ENCODE results near the gene SMOC1. TPM values are rescaled to one million over a fixed set of nuclear protein-coding genes. Genes with fewer than 3 reads are reported as not detected.

The SMOC1 gene
- total RNA-seq, 8 experiments from 2014 or later = 0.18 to 18.7 (median 2.1) TPM

- ATAC-seq (replicated peaks in 6 of 8) = no peak
- Histone ChIP-seq H3K27ac (no peak overlapping the region), H3K4me1 (replicated peaks in 1 of 2) (no peaks in the 10 kb centered on the region), H3K4me3 (no peak overlapping the region)
- 21 to 95% (median 86%) methylated on average over 2 to 8 of the region's 8 CpGs; no CpG with 5 or more reads in 3 of the 10 experiments for WGBS, 10 experiments
- in situ Hi-C loops (cut with MboI; ENCODE audit: low pct_unique_long_range_greater_than_20kb in 2 of 9, low sequenced_read_pairs in 9 of 9, unreplicated experiment in 9 of 9) = loop anchor here in 5 of 9 experiments (10.0 to 25.0 kb wide), 3 partner anchors 196 to 221 kb away; no protein-coding TSS in a partner anchor
These were observed 153.9 kb downstream of the SMOC1 start for GRCh38 chr14:70033116-70033515.

GRCh38 chr14:70033561-70033960 is 154.3 kb downstream of the SMOC1 start:
- 0 to 86% (median 78%) methylated on average over 1 to 2 of the region's 2 CpGs; no CpG with 5 or more reads in 5 of the 10 experiments for WGBS, 10 experiments
- Histone ChIP-seq H3K4me1 (replicated peaks in 1 of 2) (no peaks in the 10 kb centered on the region), H3K4me3 (no peak overlapping the region), H3K27ac (no peak overlapping the region)
- in situ Hi-C loops (cut with MboI; ENCODE audit: low pct_unique_long_range_greater_than_20kb in 2 of 9, low sequenced_read_pairs in 9 of 9, unreplicated experiment in 9 of 9) = loop anchor here in 5 of 9 experiments (10.0 to 25.0 kb wide), 3 partner anchors 196 to 221 kb away; no protein-coding TSS in a partner anchor
- no peak for ATAC-seq (replicated peaks in 6 of 8)

- 0 to 72% (median 64%) methylated on average over 1 to 3 of the region's 3 CpGs; no CpG with 5 or more reads in 4 of the 10 experiments for WGBS, 10 experiments
- in situ Hi-C loops (cut with MboI; ENCODE audit: low pct_unique_long_range_greater_than_20kb in 2 of 9, low sequenced_read_pairs in 9 of 9, unreplicated experiment in 9 of 9) = loop anchor here in 5 of 9 experiments (10.0 to 25.0 kb wide), 3 partner anchors 197 to 222 kb away; no protein-coding TSS in a partner anchor
- no peak for ATAC-seq (replicated peaks in 6 of 8)
These were observed 155.0 kb downstream of the SMOC1 start for GRCh38 chr14:70034257-70034656.

GRCh38 chr14:70036665-70037064 is 157.4 kb downstream of the SMOC1 start:
- in situ Hi-C loops (cut with MboI; ENCODE audit: low pct_unique_long_range_greater_than_20kb in 2 of 9, low sequenced_read_pairs in 9 of 9, unreplicated experiment in 9 of 9) = loop anchor here in 5 of 9 experiments (10.0 to 25.0 kb wide), 3 partner anchors 199 to 224 kb away; no protein-coding TSS in a partner anchor

More at GRCh38 chr14:70034257-70034656, 155.0 kb downstream of the SMOC1 start:
- H3K27ac ChIP-seq = no peak overlapping the region
- no peaks in the 10 kb centered on the region for H3K4me1 ChIP-seq (replicated peaks in 1 of 2)
- H3K4me3 ChIP-seq = no peak overlapping the region

GRCh38 chr14:70043001-70043400 is 163.8 kb downstream of the SMOC1 start:
- no peak overlapping the region for H3K4me3 ChIP-seq
- WGBS, 10 experiments = 0 to 100% (median 52%) methylated on average over 1 of the region's 2 CpGs; no CpG with 5 or more reads in 6 of the 10 experiments

More at GRCh38 chr14:70036665-70037064, 157.4 kb downstream of the SMOC1 start:
- Histone ChIP-seq H3K27ac (no peak overlapping the region), H3K4me1 (replicated peaks in 1 of 2) (no peaks in the 10 kb centered on the region), H3K4me3 (no peak overlapping the region)
- peak in 2 of 8 experiments; percentile 26 to 82 for ATAC-seq (replicated peaks in 6 of 8)
- 0 to 100% (median 50%) methylated on average over 1 of the region's 1 CpG; no CpG with 5 or more reads in 6 of the 10 experiments for WGBS, 10 experiments

GRCh38 chr14:70045310-70045709 is 166.1 kb downstream of the SMOC1 start:
- peak in 2 of 8 experiments; percentile 71 to 81 for ATAC-seq (replicated peaks in 6 of 8)
- no peak overlapping the region for H3K27ac ChIP-seq

More at GRCh38 chr14:70043001-70043400, 163.8 kb downstream of the SMOC1 start:
- Histone ChIP-seq H3K27ac (no peak overlapping the region), H3K4me1 (replicated peaks in 1 of 2) (no peaks in the 10 kb centered on the region)
- in situ Hi-C loops (cut with MboI; ENCODE audit: low pct_unique_long_range_greater_than_20kb in 2 of 9, low sequenced_read_pairs in 9 of 9, unreplicated experiment in 9 of 9) = loop anchor here in 5 of 9 experiments (10.0 to 25.0 kb wide), 3 partner anchors 206 to 282 kb away; no protein-coding TSS in a partner anchor
- no peak for ATAC-seq (replicated peaks in 6 of 8)

GRCh38 chr14:70045844-70046535 is 166.8 kb downstream of the SMOC1 start:
- 7 to 100% (median 46%) methylated on average over 1 to 14 of the region's 22 CpGs; no CpG with 5 or more reads in 2 of the 10 experiments for WGBS, 10 experiments
- in situ Hi-C loops (cut with MboI; ENCODE audit: low pct_unique_long_range_greater_than_20kb in 2 of 9, low sequenced_read_pairs in 9 of 9, unreplicated experiment in 9 of 9) = loop anchor here in 5 of 9 experiments (10.0 to 25.0 kb wide), 3 partner anchors 209 to 279 kb away; no protein-coding TSS in a partner anchor
- no peak overlapping the region for H3K27ac ChIP-seq
- peak; percentile 52 to 99 (median 82) for ATAC-seq (replicated peaks in 6 of 8)
- peaks cover 0 to 2% of the 10 kb centered on the region in 2 donors for H3K4me1 ChIP-seq (replicated peaks in 1 of 2)
- no peak overlapping the region for H3K4me3 ChIP-seq

More at GRCh38 chr14:70045310-70045709, 166.1 kb downstream of the SMOC1 start:
- Histone ChIP-seq H3K4me1 (replicated peaks in 1 of 2) (peaks cover 0 to 2% of the 10 kb centered on the region in 2 donors), H3K4me3 (no peak overlapping the region)
- 6 to 100% (median 69%) methylated on average over 1 to 4 of the region's 4 CpGs; no CpG with 5 or more reads in 1 of the 10 experiments for WGBS, 10 experiments
- in situ Hi-C loops (cut with MboI; ENCODE audit: low pct_unique_long_range_greater_than_20kb in 2 of 9, low sequenced_read_pairs in 9 of 9, unreplicated experiment in 9 of 9) = loop anchor here in 5 of 9 experiments (10.0 to 25.0 kb wide), 3 partner anchors 208 to 279 kb away; no protein-coding TSS in a partner anchor

GRCh38 chr14:70047598-70048312 is 168.5 kb downstream of the SMOC1 start:
- 9 to 80% (median 56%) methylated on average over 1 to 3 of the region's 3 CpGs; no CpG with 5 or more reads in 1 of the 10 experiments for WGBS, 10 experiments
- H3K27ac ChIP-seq = no peak overlapping the region
- in situ Hi-C loops (cut with MboI; ENCODE audit: low pct_unique_long_range_greater_than_20kb in 2 of 9, low sequenced_read_pairs in 9 of 9, unreplicated experiment in 9 of 9) = loop anchor here in 5 of 9 experiments (10.0 to 25.0 kb wide), 3 partner anchors 210 to 277 kb away; no protein-coding TSS in a partner anchor

GRCh38 chr14:70048313-70048654 is 169.1 kb downstream of the SMOC1 start:
- Histone ChIP-seq H3K4me1 (replicated peaks in 1 of 2) (peaks cover 0 to 2% of the 10 kb centered on the region in 2 donors), H3K27ac (no peak overlapping the region), H3K4me3 (no peak overlapping the region)
- in situ Hi-C loops (cut with MboI; ENCODE audit: low pct_unique_long_range_greater_than_20kb in 2 of 9, low sequenced_read_pairs in 9 of 9, unreplicated experiment in 9 of 9) = loop anchor here in 5 of 9 experiments (10.0 to 25.0 kb wide), 3 partner anchors 211 to 277 kb away; no protein-coding TSS in a partner anchor
- no peak for ATAC-seq (replicated peaks in 6 of 8)
- WGBS, 10 experiments = 0 to 83% (median 50%) methylated on average over 1 of the region's 1 CpG; no CpG with 5 or more reads in 3 of the 10 experiments

More at GRCh38 chr14:70047598-70048312, 168.5 kb downstream of the SMOC1 start:
- Histone ChIP-seq H3K4me3 (no peak overlapping the region), H3K4me1 (replicated peaks in 1 of 2) (peaks cover 0 to 2% of the 10 kb centered on the region in 2 donors)
- ATAC-seq (replicated peaks in 6 of 8) = no peak

GRCh38 chr14:70049605-70050004 is 170.4 kb downstream of the SMOC1 start:
- 0 to 100% (median 72%) methylated on average over 1 to 3 of the region's 3 CpGs; no CpG with 5 or more reads in 4 of the 10 experiments for WGBS, 10 experiments
- in situ Hi-C loops (cut with MboI; ENCODE audit: low pct_unique_long_range_greater_than_20kb in 2 of 9, low sequenced_read_pairs in 9 of 9, unreplicated experiment in 9 of 9) = loop anchor here in 5 of 9 experiments (10.0 to 25.0 kb wide), 3 partner anchors 212 to 275 kb away; no protein-coding TSS in a partner anchor
- Histone ChIP-seq H3K4me1 (replicated peaks in 1 of 2) (peaks cover 0 to 2% of the 10 kb centered on the region in 2 donors), H3K4me3 (no peak overlapping the region), H3K27ac (no peak overlapping the region)
- no peak for ATAC-seq (replicated peaks in 6 of 8)

- ATAC-seq (replicated peaks in 6 of 8) = no peak
- Histone ChIP-seq H3K4me3 (no peak overlapping the region), H3K4me1 (replicated peaks in 1 of 2) (peaks cover 0 to 2% of the 10 kb centered on the region in 2 donors), H3K27ac (no peak overlapping the region)
- WGBS, 10 experiments = 8 to 100% (median 51%) methylated on average over 1 to 4 of the region's 4 CpGs; no CpG with 5 or more reads in 2 of the 10 experiments
- in situ Hi-C loops (cut with MboI; ENCODE audit: low pct_unique_long_range_greater_than_20kb in 2 of 9, low sequenced_read_pairs in 9 of 9, unreplicated experiment in 9 of 9) = no loop called here
These were observed 170.9 kb downstream of the SMOC1 start for GRCh38 chr14:70050136-70050535.

- H3K27ac ChIP-seq = no peak overlapping the region
- 0 to 40% (median 25%) methylated on average over 1 to 3 of the region's 3 CpGs; no CpG with 5 or more reads in 1 of the 10 experiments for WGBS, 10 experiments
- in situ Hi-C loops (cut with MboI; ENCODE audit: low pct_unique_long_range_greater_than_20kb in 2 of 9, low sequenced_read_pairs in 9 of 9, unreplicated experiment in 9 of 9) = no loop called here
- H3K4me3 ChIP-seq = no peak overlapping the region
- peaks cover 2 to 6% of the 10 kb centered on the region in 2 donors for H3K4me1 ChIP-seq (replicated peaks in 1 of 2)
- peak in 3 of 8 experiments; percentile 25 to 43 (median 37) for ATAC-seq (replicated peaks in 6 of 8)
These were observed 173.8 kb downstream of the SMOC1 start for GRCh38 chr14:70052990-70053389.

Data from motor neuron (in vitro differentiated cells).